SU-DHL-6 (cell line): ENCODE results near the gene SCUBE1.

Experiments used
- H2AFZ ChIP-seq: fragments of 200-600 bp; sonication (generic); 2 replicates; pipeline ENCODE4 v1.6.1; 2014; ENCODE audit warnings: low read depth, mild to moderate bottlenecking, moderate library complexity, mixed read lengths, antibody characterized with exemption, low read length; ENCODE audit not compliant: severe bottlenecking
- H3F3A ChIP-seq: fragments of 200-600 bp; shearing (Covaris generic); 2 replicates; pipeline ENCODE4 v1.6.0; 2016; ENCODE audit warnings: antibody characterized with exemption, mild to moderate bottlenecking; ENCODE audit not compliant: insufficient read depth
- H3K27ac ChIP-seq: fragments of 200-600 bp; sonication (generic); 2 replicates; pipeline ENCODE4 v1.5.1; 2016; ENCODE audit warnings: low read depth, mild to moderate bottlenecking, low read length, moderate library complexity, mixed read lengths
- H3K27me3 ChIP-seq: fragments of 200-600 bp; sonication (generic), shearing (Covaris generic); 2 replicates; pipeline ENCODE4 v1.6.0; 2014; ENCODE audit warnings: mild to moderate bottlenecking, low read length
- H3K36me3 ChIP-seq: fragments of 200-600 bp; sonication (generic); 2 replicates; pipeline ENCODE4 v1.6.1; 2014; ENCODE audit warnings: mild to moderate bottlenecking, low read length, mixed read lengths
- H3K4me2 ChIP-seq: fragments of 300-600, 200-600 bp; shearing (Covaris generic), sonication (generic); 2 replicates; pipeline ENCODE4 v1.6.0; 2014; ENCODE audit warnings: low read length, low read depth, mild to moderate bottlenecking; ENCODE audit not compliant: poor library complexity, severe bottlenecking
- H3K4me3 ChIP-seq: fragments of 200-600 bp; sonication (generic); 2 replicates; pipeline ENCODE4 v1.5.1; 2014; ENCODE audit warnings: antibody characterized with exemption, low read length, mild to moderate bottlenecking, mixed read lengths; ENCODE audit not compliant: insufficient read depth, poor library complexity, severe bottlenecking
- H3K79me2 ChIP-seq: fragments of 200-600 bp; sonication (generic); 2 replicates; pipeline ENCODE4 v1.6.1; 2014; ENCODE audit warnings: mild to moderate bottlenecking, low read length, moderate library complexity; ENCODE audit not compliant: insufficient read depth
- H3K9ac ChIP-seq: fragments of 200-600 bp; sonication (generic); 2 replicates; pipeline ENCODE4 v1.7.0; 2014; ENCODE audit warnings: mild to moderate bottlenecking, low read length
- H3K9me2 ChIP-seq: fragments of 200-600 bp; sonication (generic); replicated peaks from 2 replicates; pipeline ENCODE4 v1.6.1; 2014; ENCODE audit warnings: low read length; ENCODE audit not compliant: insufficient read depth
- H3K9me3 ChIP-seq: fragments of 200-600 bp; sonication (generic); 2 replicates; pipeline ENCODE4 v1.6.1; 2014; ENCODE audit warnings: low read length, mixed read lengths; ENCODE audit not compliant: insufficient read depth
- H4K20me1 ChIP-seq: fragments of 200-600 bp; sonication (generic); 2 replicates; pipeline ENCODE4 v1.6.1; 2014; ENCODE audit warnings: low read depth, mild to moderate bottlenecking, antibody characterized with exemption, low read length, moderate library complexity, mixed read lengths
- EZH2phosphoT487 ChIP-seq: fragments of 200-600 bp; sonication (generic), shearing (Covaris generic); conservative IDR thresholded peaks from 2 replicates; pipeline ENCODE4 v1.6.1; 2018; ENCODE audit warnings: mild to moderate bottlenecking, antibody characterized with exemption, low read length, moderate library complexity, mixed read lengths
- TF ChIP-seq, protein P1 (sequence below): fragments of 200-600 bp; sonication (generic); IDR thresholded peaks from one replicate; pipeline ENCODE4 v1.5.1; 2017; ENCODE audit warnings: antibody characterized with exemption, mild to moderate bottlenecking, low read length, moderate library complexity; ENCODE audit not compliant: insufficient read depth, poor library complexity, severe bottlenecking

Gene SCUBE1

DNA sequence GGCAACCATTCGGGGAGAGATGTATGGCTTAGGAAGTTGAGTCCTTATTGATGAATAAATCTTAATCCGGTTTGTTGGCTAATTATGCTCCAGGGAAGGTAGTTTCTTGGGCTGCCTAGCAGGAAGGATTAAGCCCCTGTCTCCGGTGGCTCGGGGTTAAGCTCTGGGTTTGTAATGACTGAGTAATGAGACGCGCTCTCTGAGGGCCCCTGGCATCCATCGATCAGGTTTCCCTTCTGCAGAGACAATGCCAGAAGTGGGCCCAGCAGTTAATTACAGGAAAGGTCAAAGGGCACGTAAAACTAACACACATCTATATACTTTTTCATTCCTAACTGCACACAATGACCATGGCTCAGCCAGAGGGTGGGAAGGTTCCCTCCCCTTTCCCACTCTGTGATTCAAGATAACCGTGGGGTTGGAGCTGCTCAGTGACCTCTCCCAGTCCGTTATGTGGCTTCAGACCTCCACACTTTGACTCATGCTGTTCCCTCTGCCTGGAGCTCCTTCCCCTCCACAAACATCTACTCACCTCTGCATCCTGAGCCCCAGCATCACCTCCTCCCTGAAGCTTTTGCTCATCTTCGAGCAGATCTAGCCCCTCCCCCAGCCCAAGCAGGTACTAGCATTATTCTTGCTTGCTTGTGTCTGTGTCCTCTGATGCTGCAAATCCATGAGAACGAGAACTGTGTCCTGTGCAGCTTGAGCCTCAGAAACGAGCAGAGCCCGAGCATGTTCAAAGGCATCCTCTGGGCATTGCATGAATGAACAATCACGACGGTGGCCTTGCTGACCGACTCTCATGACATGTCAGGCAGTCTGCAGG, 16.6 kb downstream of the SCUBE1 start:
- no peaks in the 10 kb centered on the region for H3F3A ChIP-seq
- no peak overlapping the region for H3K27ac ChIP-seq
- TF ChIP-seq, protein P1, sequence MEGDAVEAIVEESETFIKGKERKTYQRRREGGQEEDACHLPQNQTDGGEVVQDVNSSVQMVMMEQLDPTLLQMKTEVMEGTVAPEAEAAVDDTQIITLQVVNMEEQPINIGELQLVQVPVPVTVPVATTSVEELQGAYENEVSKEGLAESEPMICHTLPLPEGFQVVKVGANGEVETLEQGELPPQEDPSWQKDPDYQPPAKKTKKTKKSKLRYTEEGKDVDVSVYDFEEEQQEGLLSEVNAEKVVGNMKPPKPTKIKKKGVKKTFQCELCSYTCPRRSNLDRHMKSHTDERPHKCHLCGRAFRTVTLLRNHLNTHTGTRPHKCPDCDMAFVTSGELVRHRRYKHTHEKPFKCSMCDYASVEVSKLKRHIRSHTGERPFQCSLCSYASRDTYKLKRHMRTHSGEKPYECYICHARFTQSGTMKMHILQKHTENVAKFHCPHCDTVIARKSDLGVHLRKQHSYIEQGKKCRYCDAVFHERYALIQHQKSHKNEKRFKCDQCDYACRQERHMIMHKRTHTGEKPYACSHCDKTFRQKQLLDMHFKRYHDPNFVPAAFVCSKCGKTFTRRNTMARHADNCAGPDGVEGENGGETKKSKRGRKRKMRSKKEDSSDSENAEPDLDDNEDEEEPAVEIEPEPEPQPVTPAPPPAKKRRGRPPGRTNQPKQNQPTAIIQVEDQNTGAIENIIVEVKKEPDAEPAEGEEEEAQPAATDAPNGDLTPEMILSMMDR = no peak
- TF ChIP-seq EZH2phosphoT487 = no peak
- H3K9me2 ChIP-seq = no peaks in the 10 kb centered on the region
- H3K9me3 ChIP-seq = no peaks in the 10 kb centered on the region
- H3K4me2 ChIP-seq = no peak overlapping the region
- H3K4me3 ChIP-seq = no peak overlapping the region
- no peak overlapping the region for H2AFZ ChIP-seq
- no peaks in the 10 kb centered on the region for H3K79me2 ChIP-seq
- no peaks in the 10 kb centered on the region for H4K20me1 ChIP-seq
- H3K36me3 ChIP-seq = no peaks in the 10 kb centered on the region
- H3K27me3 ChIP-seq = no peaks in the 10 kb centered on the region
- no peak overlapping the region for H3K9ac ChIP-seq

DNA sequence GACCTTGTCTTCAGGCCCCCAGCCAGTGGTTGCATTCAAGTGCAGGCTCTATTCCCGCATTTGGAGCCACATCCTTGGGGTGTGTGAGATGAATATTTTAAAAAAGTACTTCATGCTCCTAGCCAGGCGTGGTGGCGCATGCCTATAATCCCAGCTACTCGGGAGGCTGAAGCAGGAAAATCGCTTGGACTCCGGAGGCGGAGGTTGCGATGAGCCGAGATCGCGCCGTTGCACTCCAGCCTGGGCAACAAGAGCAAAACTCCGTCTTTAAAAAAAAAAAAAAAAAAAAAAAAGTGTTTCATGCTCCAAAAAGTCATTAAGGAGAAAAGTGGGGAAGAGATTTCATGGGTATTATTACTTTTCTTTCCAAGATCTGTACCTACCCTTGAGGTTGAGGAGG, 18.0 kb downstream of the SCUBE1 start:
- no peaks in the 10 kb centered on the region for H3K27me3 ChIP-seq
- H3K79me2 ChIP-seq = no peaks in the 10 kb centered on the region
- no peak overlapping the region for H3K4me2 ChIP-seq
- no peak overlapping the region for H3K9ac ChIP-seq
- no peaks in the 10 kb centered on the region for H3K36me3 ChIP-seq
- H3K27ac ChIP-seq = no peak overlapping the region
- no peak overlapping the region for H2AFZ ChIP-seq
- no peak overlapping the region for H3K4me3 ChIP-seq
- TF ChIP-seq, protein P1 = no peak
- TF ChIP-seq EZH2phosphoT487 = no peak
- no peaks in the 10 kb centered on the region for H3K9me3 ChIP-seq
- H3F3A ChIP-seq = no peaks in the 10 kb centered on the region
- no peaks in the 10 kb centered on the region for H4K20me1 ChIP-seq
- no peaks in the 10 kb centered on the region for H3K9me2 ChIP-seq

DNA sequence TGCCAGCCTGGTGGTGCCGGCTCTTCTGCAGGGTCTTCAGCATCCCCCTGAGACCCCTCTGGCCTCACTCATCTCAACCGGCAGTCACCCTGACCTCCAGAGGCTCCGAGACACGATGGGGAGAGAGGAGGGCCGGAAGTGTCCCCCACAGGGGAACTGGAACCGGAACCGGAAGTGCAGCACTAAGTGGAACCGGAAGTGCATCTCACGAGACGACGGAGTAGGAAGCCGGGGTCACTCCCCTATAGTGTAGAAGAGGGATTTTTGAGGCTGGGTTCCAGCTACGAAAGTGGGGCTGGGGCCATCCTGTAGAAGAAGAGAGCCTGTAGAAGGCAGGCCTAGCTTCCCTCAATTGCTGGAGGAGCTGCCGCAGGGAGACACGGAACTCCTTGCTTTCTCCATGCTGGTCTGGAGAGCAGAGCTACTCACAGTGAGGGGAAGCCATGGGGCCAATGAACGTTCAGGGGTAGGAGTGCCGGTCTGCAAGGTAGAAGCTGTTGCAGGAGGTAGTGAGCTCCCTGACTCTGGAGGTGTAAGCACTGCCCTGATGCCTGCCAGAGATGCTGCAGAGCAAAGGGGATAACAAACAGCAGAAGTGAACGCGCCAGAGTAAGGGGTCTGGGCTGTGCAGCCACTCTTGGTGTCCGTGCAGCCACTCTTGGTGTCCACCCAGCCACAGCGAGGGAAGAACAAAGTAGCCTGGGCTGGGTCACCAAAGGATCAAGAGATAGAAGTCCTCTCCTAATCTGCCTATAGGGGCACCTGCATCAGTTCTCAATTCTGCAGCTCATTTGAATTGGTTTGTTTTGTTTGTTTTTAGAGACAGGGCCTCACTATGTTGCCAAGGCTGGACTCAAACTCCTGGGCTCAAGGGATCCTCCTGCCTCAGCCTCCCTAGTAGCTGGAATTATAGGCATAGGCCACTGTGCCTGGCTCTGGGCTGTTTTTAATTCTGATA, 21.9 kb downstream of the SCUBE1 start:
- H3K27me3 ChIP-seq = no peaks in the 10 kb centered on the region
- no peak overlapping the region for H3K9ac ChIP-seq
- H4K20me1 ChIP-seq = no peaks in the 10 kb centered on the region
- no peaks in the 10 kb centered on the region for H3F3A ChIP-seq
- no peaks in the 10 kb centered on the region for H3K36me3 ChIP-seq
- no peak overlapping the region for H3K4me3 ChIP-seq
- H3K9me3 ChIP-seq = no peaks in the 10 kb centered on the region
- H2AFZ ChIP-seq = peak overlapping the region; percentile 73
- H3K79me2 ChIP-seq = no peaks in the 10 kb centered on the region
- H3K4me2 ChIP-seq = no peak overlapping the region
- no peak for TF ChIP-seq EZH2phosphoT487
- TF ChIP-seq, protein P1 = no peak
- H3K27ac ChIP-seq = no peak overlapping the region
- no peaks in the 10 kb centered on the region for H3K9me2 ChIP-seq
